Stimulated activated naive CD8-positive, alpha-beta T cell treated with anti-CD3 and anti-CD28 coated beads, Interleukin-15, Interleukin-2, amounts not matched to agents 100 ng/mL and 50 ng/mL, for 24 hours (primary cell): Measurements from ENCODE around the gene ZNF429.
"Not testable (repeated sequence)": the region's sequence is repeated elsewhere in the genome, so short reads cannot be mapped to it uniquely, and the experiment has no call there.

ENCODE experiments used
- H3K27ac Mint-ChIP-seq: one replicate; pipeline ENCODE4 v1.8.0; 2021; ENCODE audit warnings: mild to moderate bottlenecking, mixed read lengths
- H3K27me3 Mint-ChIP-seq: one replicate; pipeline ENCODE4 v1.8.0; 2021; ENCODE audit warnings: mixed read lengths
- H3K36me3 Mint-ChIP-seq: one replicate; pipeline ENCODE4 v1.8.0; 2021; ENCODE audit warnings: low read depth, mixed read lengths
- H3K4me1 Mint-ChIP-seq: one replicate; pipeline ENCODE4 v1.8.0; 2021; ENCODE audit warnings: low read depth, mixed read lengths
- H3K4me3 Mint-ChIP-seq: one replicate; pipeline ENCODE4 v1.8.0; 2021; ENCODE audit warnings: mild to moderate bottlenecking, mixed read lengths
- H3K9me3 Mint-ChIP-seq: one replicate; pipeline ENCODE4 v1.8.0; 2021; ENCODE audit warnings: mixed read lengths

ZNF429 gene

DNA sequence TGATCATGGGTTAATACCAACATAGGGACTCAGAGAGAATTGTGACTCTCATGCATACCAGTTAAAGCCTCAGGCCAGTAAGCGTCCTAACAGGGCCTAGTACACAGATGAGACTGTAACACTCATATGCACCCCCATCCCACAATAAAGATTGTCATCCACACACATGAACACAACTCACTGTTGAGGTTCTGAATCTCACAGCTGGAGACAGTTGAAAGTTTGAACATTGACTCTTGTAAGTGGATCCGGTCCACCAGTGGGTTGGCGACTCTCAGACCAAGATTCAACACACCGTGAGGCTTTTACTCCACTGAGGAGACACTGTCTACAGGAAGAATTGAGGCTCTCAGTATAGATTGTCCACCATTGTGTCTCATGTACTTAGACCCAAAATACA is 88.1 kb downstream of the ZNF429 start:
- Mint-ChIP-seq H3K27me3 (peaks cover 5% of the 10 kb centered on the region), H3K27ac (no peak overlapping the region), H3K9me3 (peaks cover 4% of the 10 kb centered on the region), H3K4me1 (no peaks in the 10 kb centered on the region), H3K36me3 (no peaks in the 10 kb centered on the region), H3K4me3 (no peak overlapping the region)

- H3K4me3 Mint-ChIP-seq: no peak overlapping the region
- H3K27me3 Mint-ChIP-seq: peaks cover 5% of the 10 kb centered on the region
- H3K4me1 Mint-ChIP-seq: no peaks in the 10 kb centered on the region
- H3K36me3 Mint-ChIP-seq: no peaks in the 10 kb centered on the region
- no peak overlapping the region for H3K27ac Mint-ChIP-seq
- peaks cover 4% of the 10 kb centered on the region for H3K9me3 Mint-ChIP-seq
These were observed 88.8 kb downstream of the ZNF429 start for GRCh38 chr19:21593934-21594820.

DNA sequence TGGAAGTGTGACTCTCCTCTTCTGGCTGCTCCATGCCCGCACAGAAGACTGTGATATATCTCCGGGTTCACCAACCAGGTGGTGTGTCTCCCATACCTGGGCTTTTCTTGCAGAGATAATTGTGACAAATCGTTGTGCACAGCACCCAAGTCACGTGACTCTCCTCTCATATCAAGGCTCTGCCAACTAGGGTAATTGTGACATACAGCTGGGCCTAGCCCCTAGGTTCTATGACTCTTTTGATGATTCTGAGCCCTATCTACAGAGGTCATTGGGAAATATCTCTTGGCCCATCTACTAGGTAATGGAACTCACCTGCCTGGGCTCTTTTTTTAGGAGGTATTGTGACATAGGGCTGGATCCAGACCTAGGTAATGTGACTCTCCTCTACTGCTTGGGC is 89.8 kb downstream of the ZNF429 start:
- H3K27ac Mint-ChIP-seq: no peak overlapping the region
- H3K4me3 Mint-ChIP-seq: no peak overlapping the region
- no peaks in the 10 kb centered on the region for H3K27me3 Mint-ChIP-seq
- no peaks in the 10 kb centered on the region for H3K9me3 Mint-ChIP-seq
- H3K36me3 Mint-ChIP-seq: no peaks in the 10 kb centered on the region
- H3K4me1 Mint-ChIP-seq: no peaks in the 10 kb centered on the region

DNA sequence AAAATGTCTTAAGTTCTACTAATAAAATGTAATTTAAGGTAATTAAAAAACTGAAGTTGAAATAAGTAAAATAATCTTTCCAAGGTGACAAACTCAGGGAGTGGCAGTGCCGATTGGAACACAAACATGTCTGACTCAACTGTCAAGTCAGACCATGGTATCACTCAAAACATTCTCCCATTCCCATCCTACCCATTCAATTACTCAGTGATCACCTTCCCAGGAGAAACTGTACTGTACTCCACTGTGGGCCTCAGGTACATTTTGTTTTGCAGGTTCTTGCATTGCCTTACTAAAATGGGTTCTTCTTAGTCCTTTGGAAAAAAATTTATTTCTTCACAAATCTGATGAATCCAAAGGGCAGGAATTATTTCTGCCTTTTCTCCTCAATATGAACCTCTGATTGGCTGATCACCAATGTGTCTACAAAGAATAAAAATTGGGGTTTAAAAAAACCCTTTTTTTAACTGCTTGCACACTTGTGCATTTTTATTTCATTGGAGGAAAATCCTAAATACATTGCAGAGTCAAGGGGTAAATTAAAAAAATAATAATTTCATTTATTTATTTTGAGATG is 96.8 kb downstream of the ZNF429 start:
- H3K4me1 Mint-ChIP-seq: peaks cover 20% of the 10 kb centered on the region
- H3K27ac Mint-ChIP-seq: no peak overlapping the region
- no peaks in the 10 kb centered on the region for H3K9me3 Mint-ChIP-seq
- no peaks in the 10 kb centered on the region for H3K36me3 Mint-ChIP-seq
- no peaks in the 10 kb centered on the region for H3K27me3 Mint-ChIP-seq
- no peak overlapping the region for H3K4me3 Mint-ChIP-seq

DNA sequence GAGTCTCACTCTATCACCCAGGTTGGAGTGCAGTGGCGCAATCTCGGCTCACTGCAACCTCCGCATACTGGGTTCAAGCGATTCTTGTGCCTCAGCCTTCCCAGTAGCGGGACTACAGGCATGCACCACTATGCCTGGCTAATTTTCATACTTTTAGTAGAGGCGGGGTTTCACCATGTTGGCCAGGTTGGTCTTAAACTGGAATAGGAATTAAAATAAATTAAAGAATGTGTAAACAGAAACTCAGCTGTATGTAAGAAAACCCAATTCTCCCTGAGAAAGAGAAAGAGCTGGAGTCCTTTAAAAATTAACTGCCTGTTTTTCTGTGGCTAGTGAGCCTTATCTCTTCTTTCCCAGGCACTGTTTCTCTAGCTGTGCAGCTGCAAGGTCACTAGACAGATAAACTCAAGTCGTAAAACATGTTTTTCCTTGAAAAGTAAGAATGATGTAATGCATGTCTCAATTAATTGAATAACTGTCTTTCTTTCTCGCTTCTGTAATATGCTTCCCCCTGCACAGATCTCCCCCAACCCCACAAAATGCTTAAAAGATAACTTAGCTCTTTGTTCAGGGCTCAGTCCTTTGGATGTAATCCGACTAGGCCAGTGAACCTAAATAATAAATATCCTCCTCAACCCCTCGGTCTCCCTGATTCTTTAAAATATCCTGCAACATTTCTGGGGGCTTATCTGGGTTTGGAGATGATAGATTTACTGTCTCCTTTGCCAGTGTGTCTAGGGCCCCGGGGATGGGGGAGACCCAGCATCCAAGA is 97.4 kb downstream of the ZNF429 start:
- not testable (repeated sequence) for H3K27me3 Mint-ChIP-seq, H3K36me3 Mint-ChIP-seq, H3K4me3 Mint-ChIP-seq, H3K9me3 Mint-ChIP-seq, H3K27ac Mint-ChIP-seq
- peaks cover 20% of the 10 kb centered on the region for H3K4me1 Mint-ChIP-seq

- H3K27me3 Mint-ChIP-seq: no peaks in the 10 kb centered on the region
- no peak overlapping the region for H3K27ac Mint-ChIP-seq
- peaks cover 20% of the 10 kb centered on the region for H3K4me1 Mint-ChIP-seq
- H3K9me3 Mint-ChIP-seq: no peaks in the 10 kb centered on the region
- no peaks in the 10 kb centered on the region for H3K36me3 Mint-ChIP-seq
- peak overlapping the region; percentile 82 for H3K4me3 Mint-ChIP-seq
These were observed 98.2 kb downstream of the ZNF429 start for GRCh38 chr19:21603431-21604231.

DNA sequence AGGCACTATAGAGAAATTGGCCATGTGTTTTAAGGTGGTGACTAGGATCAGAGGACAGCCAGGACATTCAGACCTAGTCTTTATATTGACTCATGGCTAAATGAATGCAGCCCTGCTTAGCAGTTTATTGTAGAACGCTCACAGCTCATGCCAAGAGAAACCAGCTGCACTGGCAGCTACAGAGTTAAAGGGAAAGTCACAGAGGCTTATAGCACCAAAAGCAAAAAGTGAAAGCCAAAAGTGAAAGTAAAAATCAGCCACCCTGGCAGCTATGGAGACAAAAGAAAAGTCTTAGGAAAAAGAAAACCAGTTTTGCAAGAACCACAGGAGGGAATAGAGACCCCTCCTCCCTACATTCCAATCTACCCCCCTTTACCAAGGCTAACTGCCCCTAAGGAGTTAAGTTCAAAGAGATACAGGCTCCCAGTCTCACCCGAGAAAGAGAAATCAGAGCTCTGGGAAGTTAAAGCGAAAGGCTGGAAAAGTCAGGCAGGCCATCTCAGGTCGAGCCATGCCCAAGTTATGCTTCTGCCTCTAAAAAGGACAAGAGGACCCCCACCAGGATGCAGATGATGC is 99.0 kb downstream of the ZNF429 start:
- H3K36me3 Mint-ChIP-seq: no peaks in the 10 kb centered on the region
- peaks cover 20% of the 10 kb centered on the region for H3K4me1 Mint-ChIP-seq
- H3K4me3 Mint-ChIP-seq: peak overlapping the region; percentile 82
- peak overlapping the region; percentile 71 for H3K27ac Mint-ChIP-seq
- H3K27me3 Mint-ChIP-seq: no peaks in the 10 kb centered on the region
- H3K9me3 Mint-ChIP-seq: no peaks in the 10 kb centered on the region
